GM23338 (cell line): ENCODE data around the gene VASN. TPM values are rescaled to one million over a fixed set of nuclear protein-coding genes. Genes with fewer than 3 reads are reported as not detected.

Experiments used
- ATAC-seq: fragments of 200-7000 bp; cut with Tn5 transposase; 3 replicates; pipeline ENCODE4 v1.9.1; 2020
- DNase-seq: peaks from one replicate; pipeline ENCODE4 v3.0.0-alpha.2; 2015; ENCODE audit warnings: low spot score
- H2AFZ ChIP-seq: fragments of 200-600 bp; sonication (generic); 2 replicates; pipeline ENCODE4 v1.8.0; 2016; ENCODE audit warnings: antibody characterized with exemption, mild to moderate bottlenecking, moderate library complexity
- H3F3A ChIP-seq: fragments of 200-600 bp; sonication (generic); replicated peaks from 2 replicates; pipeline ENCODE4 v1.8.0; 2017; ENCODE audit warnings: antibody characterized with exemption, mixed run types, low read depth
- H3K27ac ChIP-seq: fragments of 200-600 bp; sonication (generic); 2 replicates; pipeline ENCODE4 v1.6.1; 2016; ENCODE audit warnings: low read depth
- H3K27me3 ChIP-seq: fragments of 200-600 bp; sonication (generic); 2 replicates; pipeline ENCODE4 v1.8.0; 2016; ENCODE audit warnings: mild to moderate bottlenecking, mixed run types, moderate library complexity; ENCODE audit not compliant: insufficient read depth
- H3K36me3 ChIP-seq: fragments of 200-600 bp; sonication (generic); 2 replicates; pipeline ENCODE4 v1.8.0; 2016; ENCODE audit warnings: mild to moderate bottlenecking; ENCODE audit not compliant: insufficient read depth
- H3K4me1 ChIP-seq: fragments of 200-600 bp; sonication (generic); 2 replicates; pipeline ENCODE4 v1.8.0; 2016; ENCODE audit warnings: mild to moderate bottlenecking, moderate library complexity; ENCODE audit not compliant: insufficient read depth
- H3K4me2 ChIP-seq: fragments of 200-600 bp; sonication (generic); 2 replicates; pipeline ENCODE4 v1.7.1; 2017; ENCODE audit warnings: mixed run types
- H3K4me3 ChIP-seq: fragments of 200-600 bp; sonication (generic); 2 replicates; pipeline ENCODE4 v1.6.1; 2016; ENCODE audit warnings: mixed run types
- H3K79me2 ChIP-seq: fragments of 200-600 bp; sonication (generic); replicated peaks from 2 replicates; pipeline ENCODE4 v1.8.0; 2017; ENCODE audit warnings: mild to moderate bottlenecking; ENCODE audit not compliant: insufficient read depth
- H3K9me2 ChIP-seq: fragments of 200-600 bp; sonication (generic); 2 replicates; pipeline ENCODE4 v1.8.0; 2017; ENCODE audit not compliant: insufficient read depth
- H4K20me1 ChIP-seq: fragments of 200-600 bp; sonication (generic); replicated peaks from 2 replicates; pipeline ENCODE4 v1.8.0; 2017; ENCODE audit warnings: mild to moderate bottlenecking; ENCODE audit not compliant: insufficient read depth
- H3K27ac Mint-ChIP-seq: 2 replicates; pipeline ENCODE4 v1.8.0; 2020; ENCODE audit warnings: inconsistent platforms, mild to moderate bottlenecking, moderate library complexity, mixed read lengths
- H3K27me3 Mint-ChIP-seq: 3 replicates; pipeline ENCODE4 v1.8.0; 2022; ENCODE audit warnings: low read depth, mild to moderate bottlenecking, moderate library complexity, mixed read lengths, inconsistent platforms; ENCODE audit not compliant: insufficient read depth, poor library complexity
- H3K36me3 Mint-ChIP-seq: 3 replicates; pipeline ENCODE4 v1.8.0; 2021; ENCODE audit warnings: low read depth, mild to moderate bottlenecking, inconsistent platforms, moderate library complexity, mixed read lengths
- H3K4me1 Mint-ChIP-seq: 3 replicates; pipeline ENCODE4 v1.8.0; 2020; ENCODE audit warnings: mild to moderate bottlenecking, inconsistent platforms, mixed read lengths
- H3K4me3 Mint-ChIP-seq: 3 replicates; pipeline ENCODE4 v1.8.0; 2021; ENCODE audit warnings: moderate library complexity, mild to moderate bottlenecking, inconsistent platforms, mixed read lengths
- H3K9me3 Mint-ChIP-seq: 3 replicates; pipeline ENCODE4 v1.8.0; 2020; ENCODE audit warnings: moderate library complexity, mild to moderate bottlenecking, inconsistent platforms, mixed read lengths
- CREB1 ChIP-seq: fragments of 250-450 bp; sonication (Bioruptor Pico); IDR thresholded peaks from 2 replicates; pipeline ENCODE4 v1.5.0; 2020; ENCODE audit warnings: low read depth, mild to moderate bottlenecking, moderate library complexity
- CTCF ChIP-seq, 2 experiments: fragments of 200-600 bp in 1 of 2; sonication (generic) in 1 of 2; conservative IDR thresholded peaks; 2 replicates each; pipeline versions ENCODE4 v1.5.1 to v1.6.1; 2016 to 2017; ENCODE audit warnings: antibody characterized with exemption in 2 of 2, low read depth in 2 of 2, mild to moderate bottlenecking in 2 of 2, moderate library complexity in 1 of 2
- ETS1 ChIP-seq: IDR thresholded peaks from 2 replicates; pipeline ENCODE4 v1.6.1; 2016; ENCODE audit warnings: antibody characterized with exemption
- EZH2 ChIP-seq: fragments of 200-600 bp; sonication (generic); IDR thresholded peaks from one replicate; pipeline ENCODE4 v1.8.0; 2017; ENCODE audit warnings: antibody characterized with exemption, mild to moderate bottlenecking, low read depth; ENCODE audit not compliant: unreplicated experiment
- EZH2phosphoT487 ChIP-seq: fragments of 200-600 bp; sonication (generic); IDR thresholded peaks from one replicate; pipeline ENCODE4 v1.8.1; 2018; ENCODE audit warnings: antibody characterized with exemption; ENCODE audit not compliant: unreplicated experiment
- JUNB ChIP-seq: IDR thresholded peaks from one replicate; pipeline ENCODE4 v1.6.1; 2016; ENCODE audit warnings: antibody characterized with exemption; ENCODE audit not compliant: unreplicated experiment
- NANOG ChIP-seq: IDR thresholded peaks from 2 replicates; pipeline ENCODE4 v1.6.1; 2016; ENCODE audit warnings: antibody characterized with exemption, borderline replicate concordance
- POLR2AphosphoS5 ChIP-seq: IDR thresholded peaks from 2 replicates; pipeline ENCODE4 v1.6.1; 2016; ENCODE audit warnings: antibody characterized with exemption, low read depth
- REST ChIP-seq: IDR thresholded peaks from one replicate; pipeline ENCODE4 v1.6.1; 2018; ENCODE audit warnings: antibody characterized with exemption; ENCODE audit not compliant: unreplicated experiment
- STAT1 ChIP-seq: IDR thresholded peaks from one replicate; pipeline ENCODE4 v1.6.1; 2016; ENCODE audit warnings: antibody characterized with exemption; ENCODE audit not compliant: unreplicated experiment
- ZNF114 ChIP-seq: fragments of 250-450 bp; sonication (Bioruptor Pico); IDR thresholded peaks from 2 replicates; pipeline ENCODE4 v1.5.0; 2020; ENCODE audit warnings: mild to moderate bottlenecking, moderate library complexity
- ZNF331 ChIP-seq: fragments of 250-450 bp; sonication (Bioruptor Pico); IDR thresholded peaks from 2 replicates; pipeline ENCODE4 v1.5.0; 2020; ENCODE audit warnings: low read depth, mild to moderate bottlenecking, moderate library complexity
- ZNF462 ChIP-seq: fragments of 250-450 bp; sonication (Bioruptor Pico); IDR thresholded peaks from 2 replicates; pipeline ENCODE4 v1.5.0; 2020; ENCODE audit warnings: mild to moderate bottlenecking, moderate library complexity
- polyA plus RNA-seq: library from polyadenylated mRNA; unstranded; fragments of >200 nt; fragmentation: Nextera tagmentation; extraction: Ambion mirVana; gene quantifications from 2 replicates; pipeline ENCODE4 v1.2.1, GENCODE V29; 2016
- total RNA-seq: library from RNA; depleted of rRNA; stranded (reverse); fragments of >200 nt; shearing (Covaris generic); gene quantifications from 2 replicates; pipeline ENCODE4 v1.2.3, GENCODE V29; 2014

VASN gene
- total and polyA plus RNA-seq, 2 experiments from 2014 or later, result 8.0 to 15.5 TPM

GRCh38 chr16:4325253-4325758, 46.3 kb upstream of the VASN start:
- H3K36me3 Mint-ChIP-seq, result no peaks in the 10 kb centered on the region
- H3K27me3 Mint-ChIP-seq, result peaks cover 7% of the 10 kb centered on the region

More at GRCh38 chr16:4325253-4325758, 46.3 kb upstream of the VASN start:
- H3K4me3 ChIP-seq, result no peak overlapping the region
- H3K27me3 ChIP-seq, result no peaks in the 10 kb centered on the region
- H3K4me1 ChIP-seq, result peaks cover 28% of the 10 kb centered on the region
- no peaks in the 10 kb centered on the region; the same call in 1 of the 2 replicates for H4K20me1 ChIP-seq
- TF ChIP-seq EZH2 (no peak), JUNB (no peak), ZNF331 (CRISPR knock-in tag) (no peak), CREB1 (CRISPR knock-in tag) (no peak), STAT1 (no peak), NANOG (no peak), REST (no peak), ZNF462 (no peak), POLR2AphosphoS5 (no peak), ZNF114 (no peak), CTCF (conservative IDR thresholded peaks at IDR 0.05; ENCODE audit: low read depth in 2 of 2) (no peak), ETS1 (no peak), EZH2phosphoT487 (no peak)
- no peaks in the 10 kb centered on the region for H3K36me3 ChIP-seq
- H2AFZ ChIP-seq, result no peak overlapping the region
- H3K9me3 Mint-ChIP-seq, result no peaks in the 10 kb centered on the region
- DNase-seq, result no peak
- no peak overlapping the region for H3K4me2 ChIP-seq
- H3K27ac Mint-ChIP-seq, result no peak overlapping the region
- no peaks in the 10 kb centered on the region for H3K9me2 ChIP-seq
- H3K27ac ChIP-seq, result no peak overlapping the region
- peaks cover 16% of the 10 kb centered on the region; the same call in 1 of the 2 replicates for H3F3A ChIP-seq
- ATAC-seq, result no peak
- peaks cover 21% of the 10 kb centered on the region for H3K4me1 Mint-ChIP-seq
- no peak overlapping the region; the same call in 2 of the 3 replicates for H3K4me3 Mint-ChIP-seq
- H3K79me2 ChIP-seq, result peaks cover 70% of the 10 kb centered on the region
